Measurements from ENCODE around the gene DNAJC16.

DNAJC16 gene

GRCh38 chr1:15557008-15557407 lies 30.4 kb downstream of the DNAJC16 start:
- Histone ChIP-seq H3K36me3 (replicated peaks; ENCODE audit: insufficient read depth, low read length) (no peaks in the 10 kb centered on the region), H3F3A (ENCODE audit: insufficient read depth, low read length) (no peaks in the 10 kb centered on the region), H2AFZ (ENCODE audit: low read length) (no peak overlapping the region), H3K79me2 (ENCODE audit: low read length) (no peaks in the 10 kb centered on the region), H3K27me3 (replicated peaks; ENCODE audit: insufficient read depth, low read length) (no peaks in the 10 kb centered on the region), H3K27ac (ENCODE audit: low read length) (no peak overlapping the region), H3K4me1 (ENCODE audit: low read length) (no peaks in the 10 kb centered on the region), H3K9ac (ENCODE audit: low read length) (no peak overlapping the region), H3K4me2 (ENCODE audit: low read depth, low read length) (no peak overlapping the region), H3K4me3 (ENCODE audit: low read length) (no peak overlapping the region), H4K20me1 (ENCODE audit: insufficient read depth, low read length) (no peaks in the 10 kb centered on the region), H3K9me3 (replicated peaks; ENCODE audit: insufficient read depth, low read length) (no peaks in the 10 kb centered on the region), H3K9me2 (replicated peaks; ENCODE audit: insufficient read depth, low read length) (no peaks in the 10 kb centered on the region)
- DNase-seq = no peak
- no peak for TF ChIP-seq EZH2 (optimal IDR thresholded peaks at IDR 0.05; ENCODE audit: low read depth, low read length)
- no peak for TF ChIP-seq EZH2phosphoT487 (IDR thresholded peaks at IDR 0.05; ENCODE audit: low read length)
- no peak for TF ChIP-seq CTCF (IDR thresholded peaks at IDR 0.05; ENCODE audit: low read length)

GRCh38 chr1:15557594-15557993 lies 30.9 kb downstream of the DNAJC16 start:
- Histone ChIP-seq H3K9ac (ENCODE audit: low read length) (no peak overlapping the region), H3F3A (ENCODE audit: insufficient read depth, low read length) (no peaks in the 10 kb centered on the region), H3K4me2 (ENCODE audit: low read depth, low read length) (no peak overlapping the region), H3K36me3 (replicated peaks; ENCODE audit: insufficient read depth, low read length) (no peaks in the 10 kb centered on the region), H3K27me3 (replicated peaks; ENCODE audit: insufficient read depth, low read length) (no peaks in the 10 kb centered on the region), H3K27ac (ENCODE audit: low read length) (no peak overlapping the region), H3K9me2 (replicated peaks; ENCODE audit: insufficient read depth, low read length) (no peaks in the 10 kb centered on the region), H4K20me1 (ENCODE audit: insufficient read depth, low read length) (no peaks in the 10 kb centered on the region), H3K9me3 (replicated peaks; ENCODE audit: insufficient read depth, low read length) (no peaks in the 10 kb centered on the region), H2AFZ (ENCODE audit: low read length) (no peak overlapping the region), H3K4me3 (ENCODE audit: low read length) (no peak overlapping the region), H3K4me1 (ENCODE audit: low read length) (no peaks in the 10 kb centered on the region), H3K79me2 (ENCODE audit: low read length) (no peaks in the 10 kb centered on the region)
- DNase-seq = no peak
- TF ChIP-seq EZH2 (optimal IDR thresholded peaks at IDR 0.05; ENCODE audit: low read depth, low read length) (no peak), EZH2phosphoT487 (IDR thresholded peaks at IDR 0.05; ENCODE audit: low read length) (no peak), CTCF (IDR thresholded peaks at IDR 0.05; ENCODE audit: low read length) (no peak)

- no peak overlapping the region for H3K4me3 ChIP-seq (ENCODE audit: low read length)
- no peak overlapping the region for H3K27ac ChIP-seq (ENCODE audit: low read length)
- DNase-seq = no peak
- H3K9me2 ChIP-seq (replicated peaks; ENCODE audit: insufficient read depth, low read length) = no peaks in the 10 kb centered on the region
- H3K4me1 ChIP-seq (ENCODE audit: low read length) = no peaks in the 10 kb centered on the region
- no peak overlapping the region for H3K4me2 ChIP-seq (ENCODE audit: low read depth, low read length)
- no peaks in the 10 kb centered on the region for H3K27me3 ChIP-seq (replicated peaks; ENCODE audit: insufficient read depth, low read length)
- H3K36me3 ChIP-seq (replicated peaks; ENCODE audit: insufficient read depth, low read length) = no peaks in the 10 kb centered on the region
- H4K20me1 ChIP-seq (ENCODE audit: insufficient read depth, low read length) = no peaks in the 10 kb centered on the region
- TF ChIP-seq CTCF (IDR thresholded peaks at IDR 0.05; ENCODE audit: low read length) (no peak), EZH2phosphoT487 (IDR thresholded peaks at IDR 0.05; ENCODE audit: low read length) (no peak), EZH2 (optimal IDR thresholded peaks at IDR 0.05; ENCODE audit: low read depth, low read length) (no peak)
- no peak overlapping the region for H2AFZ ChIP-seq (ENCODE audit: low read length)
- no peak overlapping the region for H3K9ac ChIP-seq (ENCODE audit: low read length)
- no peaks in the 10 kb centered on the region for H3K79me2 ChIP-seq (ENCODE audit: low read length)
- H3F3A ChIP-seq (ENCODE audit: insufficient read depth, low read length) = no peaks in the 10 kb centered on the region
- H3K9me3 ChIP-seq (replicated peaks; ENCODE audit: insufficient read depth, low read length) = no peaks in the 10 kb centered on the region
Observed at GRCh38 chr1:15558516-15558915, 31.9 kb downstream of the DNAJC16 start.

Data from MM.1S (cell line).